ENCODE measurements around the gene ALKBH8. TPM values are rescaled to one million over a fixed set of nuclear protein-coding genes. Genes with fewer than 3 reads are reported as not detected.
"Not testable (repeated sequence)": the region's sequence is repeated elsewhere in the genome, so short reads cannot be mapped to it uniquely, and the experiment has no call there.

The ALKBH8 gene
- total RNA-seq, 4 donors from 2014 or later = 4.4 to 11.8 (median 7.1) TPM

DNA sequence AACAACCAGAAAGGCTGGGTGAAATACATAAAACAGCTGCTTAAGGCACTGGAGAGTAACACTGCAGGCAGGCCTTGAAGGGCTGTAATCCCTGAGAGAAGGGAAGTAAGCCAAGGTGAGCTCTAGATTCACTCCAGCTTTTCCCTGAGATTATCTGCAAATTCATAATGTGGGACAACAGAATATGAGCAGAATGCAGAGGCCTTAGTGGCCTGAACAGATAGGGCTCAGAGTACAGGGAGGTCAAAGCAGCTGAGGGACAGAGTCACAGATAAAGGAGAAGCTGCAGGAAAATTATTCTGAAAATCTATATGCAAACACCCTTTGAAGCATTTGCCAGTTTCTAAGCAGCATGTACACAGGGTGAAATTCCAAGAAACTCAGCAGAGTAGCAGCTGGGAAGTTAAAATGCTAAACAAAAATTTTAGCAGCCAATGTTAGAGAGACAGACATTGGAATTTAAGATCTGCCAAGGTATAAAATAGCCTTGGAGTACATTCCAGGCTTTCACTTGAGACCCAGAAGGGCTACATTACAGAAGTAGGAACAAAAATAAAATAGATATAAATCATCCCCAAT is 59.8 kb downstream of the ALKBH8 start:
- no peak for ATAC-seq (ENCODE audit: low FRiP score)
- no peak for DNase-seq (ENCODE audit: low spot score)
- TF ChIP-seq, protein P1, sequence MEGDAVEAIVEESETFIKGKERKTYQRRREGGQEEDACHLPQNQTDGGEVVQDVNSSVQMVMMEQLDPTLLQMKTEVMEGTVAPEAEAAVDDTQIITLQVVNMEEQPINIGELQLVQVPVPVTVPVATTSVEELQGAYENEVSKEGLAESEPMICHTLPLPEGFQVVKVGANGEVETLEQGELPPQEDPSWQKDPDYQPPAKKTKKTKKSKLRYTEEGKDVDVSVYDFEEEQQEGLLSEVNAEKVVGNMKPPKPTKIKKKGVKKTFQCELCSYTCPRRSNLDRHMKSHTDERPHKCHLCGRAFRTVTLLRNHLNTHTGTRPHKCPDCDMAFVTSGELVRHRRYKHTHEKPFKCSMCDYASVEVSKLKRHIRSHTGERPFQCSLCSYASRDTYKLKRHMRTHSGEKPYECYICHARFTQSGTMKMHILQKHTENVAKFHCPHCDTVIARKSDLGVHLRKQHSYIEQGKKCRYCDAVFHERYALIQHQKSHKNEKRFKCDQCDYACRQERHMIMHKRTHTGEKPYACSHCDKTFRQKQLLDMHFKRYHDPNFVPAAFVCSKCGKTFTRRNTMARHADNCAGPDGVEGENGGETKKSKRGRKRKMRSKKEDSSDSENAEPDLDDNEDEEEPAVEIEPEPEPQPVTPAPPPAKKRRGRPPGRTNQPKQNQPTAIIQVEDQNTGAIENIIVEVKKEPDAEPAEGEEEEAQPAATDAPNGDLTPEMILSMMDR (IDR thresholded peaks at IDR 0.05) = no peak

DNA sequence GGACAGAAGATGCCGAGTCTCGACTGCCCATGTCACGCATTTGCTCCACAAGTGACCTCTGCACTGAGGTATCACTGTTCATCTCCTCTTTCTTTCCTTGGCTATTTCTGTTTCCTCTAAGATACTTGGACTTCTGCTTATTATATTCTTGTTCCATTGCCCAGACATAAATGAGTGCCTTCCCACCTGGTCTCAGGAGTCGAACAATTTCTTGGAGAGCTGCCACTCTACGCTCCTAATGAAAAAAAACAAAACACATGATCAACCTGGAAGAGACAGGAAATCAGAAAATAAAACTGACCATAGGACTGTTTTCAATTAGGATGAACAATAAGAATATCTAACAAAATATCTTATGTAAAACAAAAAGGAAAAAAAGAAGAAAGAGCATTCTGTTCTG is 60.6 kb downstream of the ALKBH8 start:
- TF ChIP-seq, protein P1 (IDR thresholded peaks at IDR 0.05) = no peak
- DNase-seq (ENCODE audit: low spot score) = no peak
- ATAC-seq (ENCODE audit: low FRiP score) = no peak

DNA sequence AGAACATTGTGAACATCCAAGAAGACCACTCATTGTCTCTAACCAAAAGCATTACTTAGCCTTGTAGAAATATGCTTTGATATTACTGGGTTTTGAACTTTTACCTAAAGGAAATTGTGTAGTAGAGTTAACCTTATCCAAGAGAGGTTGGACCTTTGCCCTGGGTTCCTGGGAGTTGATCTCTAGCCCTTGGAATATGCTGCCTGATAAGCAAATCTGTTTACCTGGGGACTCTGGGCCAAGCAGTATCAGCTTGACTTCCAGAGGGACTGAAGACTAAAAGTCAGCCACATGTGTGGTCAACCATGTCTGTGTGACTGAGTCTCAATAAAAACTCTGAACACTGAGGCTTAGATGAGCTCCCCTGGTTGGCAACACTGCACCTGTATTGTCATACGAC is 63.8 kb downstream of the ALKBH8 start:
- TF ChIP-seq, protein P1 (IDR thresholded peaks at IDR 0.05) = no peak
- no peak for DNase-seq (ENCODE audit: low spot score)
- ATAC-seq (ENCODE audit: low FRiP score) = no peak

DNA sequence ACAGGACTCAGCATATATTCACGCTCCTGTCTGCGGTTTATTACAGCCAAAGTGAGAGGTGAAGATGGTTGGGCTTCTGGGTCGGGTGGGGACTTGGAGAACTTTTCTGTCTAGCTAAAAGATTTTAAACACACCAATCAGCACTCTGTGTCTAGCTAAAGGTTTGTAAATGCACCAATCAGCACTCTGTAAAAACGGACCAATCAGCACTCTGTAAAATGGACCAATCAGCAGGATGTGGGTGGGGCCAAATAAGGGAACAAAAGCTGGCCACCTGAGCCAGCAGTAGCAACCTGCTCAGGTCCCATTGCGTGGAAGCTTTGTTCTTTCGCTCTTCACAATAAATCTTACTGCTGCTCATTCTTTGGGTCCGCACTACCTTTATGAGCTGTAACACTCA is 68.2 kb downstream of the ALKBH8 start:
- not testable (repeated sequence) for DNase-seq (ENCODE audit: low spot score); ATAC-seq (ENCODE audit: low FRiP score)

DNA sequence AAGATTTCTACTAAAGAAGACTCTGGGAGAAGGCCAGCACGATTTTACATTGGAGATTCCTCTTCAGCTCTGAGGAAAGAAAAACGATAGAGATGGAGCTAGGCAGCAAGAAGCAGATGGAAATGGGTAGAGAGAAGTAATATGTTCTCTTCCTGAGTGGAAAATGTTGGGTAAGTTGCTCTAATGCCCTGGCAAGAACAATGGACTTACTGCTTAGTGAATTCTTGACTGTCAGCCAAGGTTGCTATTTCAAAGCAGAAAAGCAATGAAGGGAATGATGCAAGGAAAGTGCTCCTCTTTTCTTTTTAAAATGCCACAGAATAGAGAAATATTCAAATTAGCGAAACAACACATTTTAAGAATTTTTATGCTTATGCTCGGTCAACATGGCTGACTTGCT is 69.5 kb downstream of the ALKBH8 start:
- ATAC-seq (ENCODE audit: low FRiP score) (no peak), DNase-seq (ENCODE audit: low spot score) (no peak)
- TF ChIP-seq, protein P1 (IDR thresholded peaks at IDR 0.05) = no peak

DNA sequence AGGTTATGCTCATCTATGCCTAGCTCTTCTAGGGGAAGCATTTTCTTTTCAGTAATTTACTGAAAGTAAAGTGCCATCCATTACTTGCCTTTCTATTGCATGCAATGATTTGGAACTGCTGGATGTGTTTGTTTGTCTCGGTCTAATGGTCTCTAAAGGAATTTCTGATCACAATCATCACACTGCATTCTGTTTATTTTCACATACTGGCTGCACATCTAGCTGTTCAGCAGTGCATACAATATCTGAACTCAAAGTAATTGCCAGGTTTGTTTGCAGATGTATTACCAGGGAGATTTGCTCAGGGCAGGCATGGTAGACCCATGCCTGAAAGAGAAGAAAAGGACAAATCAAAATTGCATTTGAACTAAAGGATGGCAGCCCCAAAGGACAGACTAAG is 71.5 kb downstream of the ALKBH8 start:
- ATAC-seq (ENCODE audit: low FRiP score) (no peak), DNase-seq (ENCODE audit: low spot score) (no peak)
- TF ChIP-seq, protein P1 (IDR thresholded peaks at IDR 0.05) = no peak

DNA sequence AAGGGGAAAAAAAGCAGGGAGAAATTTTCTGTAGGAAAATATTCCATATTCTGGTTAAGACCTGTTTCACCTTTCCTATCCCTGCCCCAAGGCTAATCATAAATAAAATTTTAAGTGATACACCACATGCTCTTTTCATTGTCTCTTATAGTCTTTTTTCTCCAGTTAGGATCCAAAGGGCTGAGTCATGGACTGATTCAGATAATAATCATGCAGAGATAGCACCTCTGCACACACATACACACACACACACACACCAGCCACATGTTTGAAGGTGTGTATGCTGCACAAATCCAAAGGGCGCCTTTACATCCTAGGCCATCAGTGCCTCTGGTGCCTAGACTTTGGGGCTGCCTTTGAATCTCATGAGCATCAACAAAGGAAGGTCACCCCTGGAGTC is 72.4 kb downstream of the ALKBH8 start:
- DNase-seq (ENCODE audit: low spot score) (no peak), ATAC-seq (ENCODE audit: low FRiP score) (no peak)
- TF ChIP-seq, protein P1 (IDR thresholded peaks at IDR 0.05) = no peak

DNA sequence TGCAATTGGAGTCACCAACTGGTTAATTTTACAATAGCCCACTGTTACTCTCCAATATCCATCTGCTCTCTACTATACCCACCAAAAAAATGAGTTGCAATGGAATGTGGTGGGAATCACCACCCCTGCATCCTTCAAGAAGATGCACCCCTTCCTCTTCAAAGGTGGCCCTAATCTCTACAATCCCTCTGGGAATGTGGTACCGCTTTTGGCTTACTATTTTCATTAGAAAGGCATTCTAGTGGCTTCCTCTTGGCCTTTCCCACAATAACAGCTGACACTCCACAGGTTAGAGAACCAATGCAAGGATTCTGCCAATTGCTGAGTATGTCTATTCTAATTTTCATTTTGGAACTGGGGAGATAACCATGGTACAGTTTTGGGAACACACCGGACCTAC is 74.7 kb downstream of the ALKBH8 start:
- DNase-seq (ENCODE audit: low spot score) = no peak
- no peak for ATAC-seq (ENCODE audit: low FRiP score)
- TF ChIP-seq, protein P1 (IDR thresholded peaks at IDR 0.05) = no peak
